ENCODE measurements around the gene MKNK2. TPM values are rescaled to one million over a fixed set of nuclear protein-coding genes. Genes with fewer than 3 reads are reported as not detected.

Gene MKNK2
- total RNA-seq, 1 experiment from 2014 or later: 271 TPM

- Histone ChIP-seq H3K9me3 (ENCODE audit: control insufficient read depth in 1 of 2, insufficient read depth in 1 of 2, low read depth in 1 of 2, low read length in 2 of 2) (no peaks in the 10 kb centered on the region), H4K20me1 (ENCODE audit: insufficient read depth) (no peaks in the 10 kb centered on the region), H3K36me3 (ENCODE audit: control insufficient read depth in 1 of 2, insufficient read depth in 2 of 2, low read length in 2 of 2) (peaks cover 0 to 4% of the 10 kb centered on the region in 2 experiments; a peak in 1 of 4 replicates), H3K27ac (ENCODE audit: low read depth, low read length) (no peak overlapping the region), H2AFZ (ENCODE audit: low read depth, low read length, poor library complexity, severe bottlenecking) (no peak overlapping the region), H3K79me2 (ENCODE audit: insufficient read depth, low read length) (no peaks in the 10 kb centered on the region), H3K9ac (ENCODE audit: low read length) (no peak overlapping the region), H3K4me2 (ENCODE audit: low read length) (no peak overlapping the region), H3K9me2 (ENCODE audit: insufficient read depth) (no peaks in the 10 kb centered on the region), H3K27me3 (ENCODE audit: insufficient read depth, low read length) (no peaks in the 10 kb centered on the region), H3K4me3 (replicated peaks in 1 of 2; ENCODE audit: low read depth in 1 of 2, low read length in 2 of 2) (no peak overlapping the region), H3K4me1 (ENCODE audit: control insufficient read depth in 1 of 2, insufficient read depth in 2 of 2, low read length in 2 of 2) (peaks cover 13 to 28% of the 10 kb centered on the region in 2 experiments)
- no peak for TF ChIP-seq CBX3 (IDR thresholded peaks at IDR 0.05; ENCODE audit: low read depth)
- TF ChIP-seq EZH2 (IDR thresholded peaks at IDR 0.05): no peak
- no peak for TF ChIP-seq CEBPB (IDR thresholded peaks at IDR 0.05; ENCODE audit: low read depth)
- no peak for TF ChIP-seq EGR1 (IDR thresholded peaks at IDR 0.05; ENCODE audit: low read depth)
- no peak for TF ChIP-seq ZFX (IDR thresholded peaks at IDR 0.05)
- no peak for TF ChIP-seq POLR2AphosphoS5 (IDR thresholded peaks at IDR 0.05; ENCODE audit: low read depth, low read length)
- TF ChIP-seq FOSL1 (IDR thresholded peaks at IDR 0.05; ENCODE audit: low read depth): no peak
- TF ChIP-seq JUND (IDR thresholded peaks at IDR 0.05): no peak
- no peak for TF ChIP-seq ATF3 (IDR thresholded peaks at IDR 0.05)
- no peak for TF ChIP-seq MAX (IDR thresholded peaks at IDR 0.05)
- no peak for TF ChIP-seq RAD21 (IDR thresholded peaks at IDR 0.05; ENCODE audit: low read depth)
- TF ChIP-seq YY1 (IDR thresholded peaks at IDR 0.05; ENCODE audit: extremely low read depth, insufficient replicate concordance, low read depth, low read length): no peak
- TF ChIP-seq SP1 (IDR thresholded peaks at IDR 0.05; ENCODE audit: low read depth): no peak
- TF ChIP-seq SRF (IDR thresholded peaks at IDR 0.05; ENCODE audit: low read depth): no peak
- no peak for TF ChIP-seq POLR2A (IDR thresholded peaks at IDR 0.05; ENCODE audit: borderline replicate concordance, extremely low read depth, insufficient read depth, insufficient read length)
- TF ChIP-seq ELF1 (IDR thresholded peaks at IDR 0.05; ENCODE audit: borderline replicate concordance, low read depth): no peak
- TF ChIP-seq ZNF274 (IDR thresholded peaks at IDR 0.05; ENCODE audit: low read depth, low read length): no peak
- intact Hi-C loops (cut with micrococcal nuclease): no loop called here
- BruUV-seq (replicated peaks): no TSS peak
- ATAC-seq (no peak), DNase-seq (ENCODE audit: low read depth, low spot score) (no peak)
- CTCF ChIA-PET: no interaction called here
- POLR2A ChIA-PET: no interaction called here
- RAD21 ChIA-PET (ENCODE audit: low non-redundant PET in 1 of 2, low total read pairs in 2 of 2, uncharacterized antibody in 2 of 2, unreplicated experiment in 2 of 2): no interaction called here
Measured at GRCh38 chr19:2081873-2082810, 31.1 kb upstream of the MKNK2 start.
